Fibroblast of skin of abdomen (primary cell): ENCODE results near the gene FANCL.
"Not testable (repeated sequence)": the region's sequence is repeated elsewhere in the genome, so short reads cannot be mapped to it uniquely, and the experiment has no call there.

ENCODE experiments used
- DNase-seq: peaks from one replicate; pipeline ENCODE4 v3.0.0-alpha.2; 2013

FANCL gene

DNA sequence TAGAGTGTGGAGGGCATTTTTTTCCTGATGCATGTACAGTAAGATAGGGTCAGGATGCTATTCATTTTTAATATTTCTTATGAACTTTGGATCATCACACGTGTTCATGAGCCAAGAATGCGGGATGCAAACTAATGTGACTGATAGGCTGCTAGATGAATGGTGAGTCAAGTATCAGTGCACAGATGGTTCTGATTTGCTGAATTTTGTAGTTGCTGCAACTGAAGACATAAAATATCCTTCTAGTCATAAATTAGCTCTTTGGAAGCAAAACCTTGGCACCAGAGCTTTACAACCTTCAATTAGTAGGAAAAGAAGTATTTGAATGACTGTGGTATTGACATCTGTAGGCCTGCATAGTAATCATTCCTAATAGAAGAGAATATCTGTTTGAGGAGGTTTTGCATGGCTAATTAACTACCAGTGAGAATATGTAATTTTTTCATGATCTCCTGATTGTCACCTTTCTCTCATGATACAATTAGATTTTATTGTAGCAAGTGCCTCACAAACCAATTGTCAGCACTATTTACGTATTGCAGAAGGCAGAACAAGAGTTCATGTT is 100.5 kb downstream of the FANCL start:
- peak; percentile 97 for DNase-seq

DNA sequence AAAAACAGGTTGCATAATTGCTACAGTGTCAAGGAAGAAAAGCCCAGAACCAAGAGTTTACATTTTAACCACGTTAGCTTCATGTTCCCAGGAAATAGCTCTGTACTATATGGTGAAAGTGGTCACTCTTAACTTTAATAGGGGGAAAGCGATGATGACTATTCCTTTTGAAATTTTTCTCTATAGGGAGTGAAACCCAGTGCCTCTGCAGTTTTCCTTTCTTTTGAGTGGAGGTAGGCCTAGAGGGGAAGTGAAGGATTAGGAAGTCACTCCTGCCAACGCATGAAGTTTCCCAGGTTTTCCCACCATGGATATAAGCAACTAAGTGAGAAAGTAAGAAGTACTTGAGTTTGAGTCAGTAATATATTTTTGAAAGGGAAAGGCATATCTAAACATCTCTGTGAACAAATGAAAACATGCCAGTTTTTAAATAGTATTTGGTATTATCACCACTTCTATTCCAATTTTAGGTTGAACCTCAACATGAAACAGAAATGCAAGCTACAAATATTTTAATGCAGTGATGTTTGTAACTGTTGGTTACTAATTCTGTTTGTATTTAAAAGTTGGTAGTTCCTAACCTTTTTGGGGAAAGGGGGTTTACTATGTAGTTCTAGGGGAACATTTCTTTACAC is 102.6 kb downstream of the FANCL start:
- peak; percentile 48 for DNase-seq

DNA sequence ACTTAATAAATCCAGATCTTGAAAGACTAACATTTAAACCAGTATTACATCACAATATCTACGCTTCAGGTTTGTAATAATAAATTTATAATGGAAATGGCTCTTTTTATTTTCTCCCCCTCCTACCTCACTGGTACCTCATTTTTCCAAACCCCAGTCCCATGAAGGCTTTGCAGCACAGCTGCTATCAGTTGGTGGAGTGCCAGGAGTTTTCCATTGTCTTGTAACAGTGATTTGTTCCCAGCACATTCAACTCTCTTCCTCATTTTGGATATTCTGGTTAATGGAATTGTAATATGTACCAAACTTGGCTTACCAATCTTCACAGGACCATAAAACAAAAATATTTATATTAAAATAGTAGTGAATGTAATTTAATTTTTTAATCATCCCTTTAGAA is 103.3 kb downstream of the FANCL start:
- no peak for DNase-seq

DNA sequence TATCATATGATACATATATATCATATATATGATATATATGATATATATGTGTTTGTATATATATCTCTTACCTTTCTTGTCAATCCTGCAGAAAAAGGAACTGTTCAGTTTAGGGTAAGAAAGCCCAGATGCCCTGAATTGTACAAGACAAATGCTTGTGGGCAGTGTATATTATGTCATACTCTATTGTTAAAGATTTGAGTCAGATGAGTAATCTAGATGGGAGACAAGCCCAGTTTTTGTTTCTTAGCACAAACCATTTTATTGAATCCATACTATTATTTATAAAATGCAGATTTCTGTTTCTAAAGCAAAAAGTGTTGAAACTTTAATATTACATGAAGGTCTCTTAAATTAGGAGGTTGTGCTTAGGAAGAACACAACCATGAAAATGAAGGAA is 103.9 kb downstream of the FANCL start:
- DNase-seq, result peak; percentile 76

DNA sequence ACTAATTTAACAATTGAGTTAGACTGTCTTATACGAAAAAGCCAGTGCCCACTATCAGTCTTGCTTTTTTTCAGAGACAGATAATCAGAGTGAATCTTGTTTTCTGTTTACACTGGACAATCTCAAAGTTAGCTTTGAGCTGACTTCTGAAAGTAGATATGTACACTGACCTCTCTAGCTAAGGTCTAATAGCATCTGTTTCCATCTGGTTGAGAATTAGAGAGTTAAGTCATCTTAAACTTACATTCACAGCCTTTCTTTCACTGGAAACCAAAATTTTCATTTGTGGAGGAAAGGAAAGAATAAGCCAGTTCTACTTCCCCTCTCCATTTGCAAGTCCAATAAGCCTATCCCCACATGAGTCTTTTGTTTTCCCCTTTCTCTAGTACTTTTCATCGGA is 105.3 kb downstream of the FANCL start:
- DNase-seq, result no peak

DNA sequence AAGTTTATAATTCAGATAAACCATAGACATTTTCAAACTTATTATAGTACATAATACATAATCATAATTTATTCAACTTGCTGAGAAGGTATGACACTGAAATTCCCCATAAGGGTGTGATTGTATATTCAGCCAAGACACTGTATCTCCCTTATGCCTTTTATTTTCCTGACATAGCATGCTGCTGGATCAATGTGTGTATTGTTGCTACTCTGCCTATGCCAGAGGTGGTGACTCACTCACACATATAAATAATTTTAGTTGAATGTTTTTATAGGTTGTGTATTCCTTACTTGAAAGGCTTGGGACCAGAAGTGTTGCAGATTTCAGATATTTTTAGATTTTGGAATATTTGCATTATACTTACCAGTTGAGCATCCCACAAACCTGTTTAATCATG is 107.7 kb downstream of the FANCL start:
- DNase-seq, result peak; percentile 16

DNA sequence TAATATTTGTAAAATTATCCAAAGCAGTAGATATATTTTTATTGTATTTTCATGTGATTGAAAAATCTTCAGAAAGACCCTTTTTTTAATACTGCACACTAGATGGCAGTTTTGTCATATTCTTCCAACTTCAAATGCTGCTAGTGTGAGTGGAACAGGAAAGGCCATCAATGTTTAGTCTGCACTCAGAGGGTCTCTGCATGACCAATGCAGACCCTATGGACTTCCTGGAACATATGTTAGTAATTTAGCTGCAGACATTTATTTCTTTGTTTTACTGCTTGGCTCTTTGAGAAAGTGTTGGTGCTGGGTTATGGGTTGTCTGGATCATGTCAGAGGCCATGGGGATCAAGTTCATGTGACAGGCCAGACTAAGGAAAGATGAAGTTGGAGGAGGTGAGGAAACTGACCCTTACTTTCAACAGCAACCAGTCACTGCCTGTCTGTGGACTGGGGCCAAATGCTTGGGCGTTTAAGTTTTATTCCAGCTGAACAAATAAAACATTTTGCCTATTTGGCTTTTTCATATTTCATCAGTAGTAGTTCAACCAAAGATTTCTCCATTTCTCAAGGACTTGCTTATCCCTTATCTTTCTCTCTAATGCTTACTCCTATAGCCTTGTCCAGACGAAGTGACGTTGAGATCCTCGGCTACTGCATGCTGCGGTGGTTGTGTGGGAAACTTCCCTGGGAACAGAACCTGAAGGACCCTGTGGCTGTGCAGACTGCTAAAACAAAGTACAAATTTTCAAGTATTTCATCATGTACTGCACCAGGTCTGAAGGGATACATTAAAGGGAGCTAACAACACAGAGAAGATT is 109.7 kb downstream of the FANCL start:
- DNase-seq, result peak; percentile 60

DNA sequence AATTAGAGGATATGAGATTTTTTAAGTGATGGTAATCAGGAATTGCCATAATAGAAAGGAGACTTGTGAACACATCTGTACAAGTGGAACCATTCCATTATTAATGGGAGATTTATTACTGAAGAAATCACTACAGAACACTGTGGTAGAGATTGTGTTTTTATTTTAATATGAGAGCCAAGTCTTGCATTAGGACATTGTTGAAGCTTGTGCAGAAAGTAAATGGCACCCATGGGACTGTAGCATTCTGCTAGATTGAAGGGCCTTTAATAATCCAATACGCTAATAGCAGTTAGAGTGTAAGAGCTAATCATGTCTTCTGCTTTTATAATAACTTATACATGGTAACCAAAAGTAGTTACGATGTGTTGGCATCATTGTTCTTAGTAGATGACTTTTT is 110.9 kb downstream of the FANCL start:
- no peak for DNase-seq

DNA sequence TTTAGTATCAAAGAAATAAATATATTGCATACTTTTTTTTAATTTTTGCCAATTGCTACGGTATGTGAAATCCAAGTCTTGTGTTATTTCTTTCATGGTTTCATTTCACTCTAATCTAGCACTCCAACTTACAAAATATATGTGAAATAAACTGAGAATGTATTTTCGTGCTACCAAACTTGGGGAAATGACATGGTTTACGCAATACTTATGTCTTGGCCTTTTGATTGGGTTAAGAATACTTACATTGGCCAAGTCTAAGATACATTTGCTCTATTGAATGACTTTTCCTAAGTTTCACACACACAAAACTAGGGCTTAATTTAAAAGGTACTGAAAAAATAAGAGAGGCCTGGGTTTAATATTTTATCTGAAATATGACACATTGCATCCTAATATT is 114.0 kb downstream of the FANCL start:
- no peak for DNase-seq

DNA sequence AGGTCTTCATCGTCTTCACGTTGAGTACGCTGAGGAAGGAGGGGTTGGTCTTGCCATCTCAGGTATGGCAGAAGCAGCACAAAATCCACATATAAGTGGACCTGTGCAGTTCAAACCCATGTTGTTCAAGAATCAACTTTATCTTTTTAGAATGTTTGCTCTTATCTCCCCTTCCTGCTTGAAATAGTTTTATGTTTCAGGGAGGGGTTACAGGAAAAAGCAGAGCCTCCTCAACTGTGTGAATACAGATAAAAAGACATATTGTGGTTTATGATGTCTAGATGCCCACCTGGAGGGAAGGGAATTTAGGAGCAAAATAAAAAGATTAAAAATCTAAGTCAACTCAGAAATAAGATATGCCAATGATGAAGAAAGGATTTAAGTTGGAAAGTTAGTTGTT is 118.6 kb downstream of the FANCL start:
- no peak for DNase-seq

DNA sequence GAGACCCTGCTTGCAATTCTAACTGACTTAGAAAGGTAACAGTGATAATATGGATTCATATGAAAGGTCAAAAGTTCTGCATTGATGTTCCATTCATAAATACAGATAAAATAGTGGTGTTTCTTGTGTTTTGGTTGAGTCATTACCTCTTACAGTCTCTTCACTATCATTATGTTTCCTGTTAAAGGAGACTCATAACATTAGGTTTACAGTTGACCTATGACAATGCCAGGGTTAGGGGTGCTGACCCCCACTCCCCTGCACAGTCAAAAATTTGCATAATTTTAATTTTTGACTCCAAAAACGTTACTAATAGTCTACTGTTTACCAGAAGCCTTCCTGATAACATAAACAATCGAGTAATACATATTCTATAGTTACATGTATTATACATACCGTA is 119.1 kb downstream of the FANCL start:
- DNase-seq, result no peak

DNA sequence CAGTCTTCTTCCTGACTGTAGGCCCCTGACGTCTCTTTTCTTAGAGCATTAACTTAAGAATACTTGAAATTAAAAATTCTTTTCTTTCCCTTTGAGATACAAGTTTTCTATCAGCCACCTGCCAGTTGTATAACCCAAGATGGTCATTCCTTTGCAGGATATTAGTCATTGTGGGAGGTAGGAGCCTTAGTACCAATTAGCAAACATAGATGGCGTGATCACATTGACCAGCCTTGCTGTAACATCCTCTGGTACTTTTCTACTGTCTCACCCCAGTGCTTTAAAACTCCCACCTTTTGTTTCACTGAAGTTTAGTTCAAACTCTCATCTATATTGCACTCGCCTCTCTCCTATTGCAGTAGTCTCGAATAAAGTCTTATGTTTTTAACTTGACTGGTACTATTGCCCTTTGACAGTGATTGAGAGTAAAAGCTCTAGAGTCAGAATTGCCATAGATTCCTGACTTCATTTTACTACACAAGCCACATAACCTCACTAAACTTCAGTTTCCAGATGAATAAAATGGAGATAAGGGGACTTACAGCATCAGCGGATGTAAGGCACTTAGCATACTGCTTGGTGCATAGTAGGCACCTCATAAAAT is 120.4 kb downstream of the FANCL start:
- DNase-seq, result no peak

DNA sequence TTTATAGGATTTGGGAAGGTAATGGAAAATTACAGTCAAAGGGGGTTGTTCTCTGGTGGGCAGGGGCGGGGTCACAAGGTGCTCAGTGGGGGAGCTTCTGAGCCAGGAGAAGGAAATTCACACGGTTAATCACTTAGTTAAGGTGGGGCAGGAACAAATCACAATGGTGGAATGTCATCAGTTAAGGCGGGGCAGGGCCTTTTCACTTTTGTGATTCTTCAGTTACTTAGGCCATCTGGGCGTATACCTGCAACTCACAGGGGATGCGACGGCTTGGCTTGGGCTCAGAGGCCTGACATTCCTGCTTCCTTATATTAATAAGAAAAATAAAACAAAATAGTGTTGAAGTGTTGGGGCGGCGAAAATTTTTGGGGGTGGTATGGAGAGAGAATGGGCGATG is 127.6 kb downstream of the FANCL start:
- not testable (repeated sequence) for DNase-seq

DNA sequence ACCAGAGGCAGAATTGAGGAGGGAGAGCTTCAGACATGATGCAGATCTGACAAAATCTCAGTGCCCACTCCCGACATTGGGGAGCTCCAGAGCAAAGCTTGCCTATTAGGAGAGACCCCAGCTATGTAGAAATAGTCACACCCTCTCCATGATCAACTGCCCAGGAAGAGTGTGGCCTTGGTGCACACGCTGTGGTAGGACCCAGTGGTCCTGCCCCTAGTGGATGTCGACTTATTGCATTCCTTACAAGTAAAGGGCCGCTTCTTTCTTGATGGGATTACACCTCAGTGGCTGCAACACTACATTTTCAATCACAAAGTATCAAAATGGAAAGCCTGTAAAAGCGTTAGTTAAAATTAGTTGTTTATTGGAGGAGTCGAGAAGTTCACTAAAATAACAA is 130.4 kb downstream of the FANCL start:
- DNase-seq, result no peak

DNA sequence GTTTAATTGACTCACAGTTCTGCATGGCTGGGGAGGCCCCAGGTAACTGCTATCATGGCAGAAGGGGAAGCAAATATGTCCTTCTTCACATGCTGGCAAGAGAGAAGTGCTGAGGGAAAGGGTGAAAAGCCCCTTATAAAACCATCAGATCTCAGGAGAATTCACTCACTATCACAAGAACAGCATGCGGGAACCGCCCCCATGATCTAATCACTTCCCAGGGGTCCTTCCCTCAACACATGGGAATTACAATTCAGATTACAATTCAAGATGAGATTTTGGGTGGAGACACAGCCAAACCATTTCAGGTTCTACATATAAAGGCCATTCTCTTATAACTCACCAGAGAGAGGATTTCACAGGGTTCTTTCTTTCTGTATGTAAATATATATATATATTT is 131.6 kb downstream of the FANCL start:
- no peak for DNase-seq
